ENCODE results near the gene UBASH3B. TPM values are rescaled to one million over a fixed set of nuclear protein-coding genes. Genes with fewer than 3 reads are reported as not detected.

UBASH3B gene
- total RNA-seq, 1 experiment from 2014 or later, result 8.0 TPM

- H2AFZ ChIP-seq (ENCODE audit: low read length), result no peak overlapping the region
Observed at GRCh38 chr11:122632181-122632824, 23.2 kb upstream of the UBASH3B start.

More at GRCh38 chr11:122632181-122632824, 23.2 kb upstream of the UBASH3B start:
- Histone ChIP-seq H2BK120ac (ENCODE audit: low read depth, low read length, poor library complexity, severe bottlenecking) (no peak overlapping the region), H3K23ac (ENCODE audit: insufficient read length, low read depth, low read length) (no peak overlapping the region), H4K91ac (ENCODE audit: insufficient read length, low read depth, low read length) (no peak overlapping the region), H3K9me3 (ENCODE audit: control insufficient read depth, low read depth, low read length) (no peaks in the 10 kb centered on the region), H3K56ac (ENCODE audit: insufficient read length, low read depth, low read length) (no peak overlapping the region), H3T11ph (ENCODE audit: low read length) (no peak overlapping the region), H2BK20ac (ENCODE audit: low read depth, low read length, poor library complexity, severe bottlenecking) (no peak overlapping the region), H2BK12ac (ENCODE audit: insufficient read length, low read depth, low read length) (no peak overlapping the region), H3K27ac (ENCODE audit: insufficient read length, low read depth, low read length) (no peak overlapping the region), H4K20me1 (ENCODE audit: control insufficient read depth, insufficient read depth, insufficient read length) (no peaks in the 10 kb centered on the region), H3K79me1 (ENCODE audit: insufficient read depth, low read depth, low read length, poor library complexity, severe bottlenecking) (no peaks in the 10 kb centered on the region), H3K4me1 (ENCODE audit: insufficient read depth, low read length) (no peaks in the 10 kb centered on the region), H3K27me3 (ENCODE audit: insufficient read depth, low read length) (no peaks in the 10 kb centered on the region), H2BK5ac (ENCODE audit: insufficient read length, low read length) (no peak overlapping the region), H4K5ac (ENCODE audit: insufficient read length, low read depth, low read length) (no peak overlapping the region), H3K23me2 (ENCODE audit: insufficient read length, low read depth, low read length, poor library complexity, severe bottlenecking) (no peaks in the 10 kb centered on the region), H3K4me2 (ENCODE audit: insufficient read depth, insufficient read length, low read length) (no peak overlapping the region), H3K4ac (ENCODE audit: low read depth, low read length) (no peak overlapping the region), H3K9ac (ENCODE audit: extremely low read depth, insufficient read length, low read length) (no peak overlapping the region), H2BK15ac (ENCODE audit: low read depth, low read length) (no peak overlapping the region), H2AK5ac (ENCODE audit: insufficient read length, low read length) (no peak overlapping the region), H3K14ac (ENCODE audit: insufficient read depth, low read length) (no peak overlapping the region), H4K8ac (replicated peaks; ENCODE audit: insufficient read length, low read depth, low read length) (no peak overlapping the region), H3K18ac (ENCODE audit: insufficient read length, low read depth, low read length) (no peak overlapping the region), H3K79me2 (ENCODE audit: insufficient read depth, low read length) (no peaks in the 10 kb centered on the region)
- peaks cover 2 to 10% of the 10 kb centered on the region in 2 experiments for H3K4me1 Mint-ChIP-seq
- H3K27ac Mint-ChIP-seq, result peak overlapping the region in 1 of 3 experiments; percentile 26; a peak in 1 of 7 replicates
- H3K27me3 Mint-ChIP-seq (ENCODE audit: low read depth), result no peaks in the 10 kb centered on the region
- H3K36me3 Mint-ChIP-seq (ENCODE audit: insufficient read depth in 1 of 3, low read depth in 3 of 3), result no peaks in the 10 kb centered on the region
- no peak for DNase-seq
- H3K4me3 Mint-ChIP-seq, result no peak overlapping the region
- TF ChIP-seq, protein P1, sequence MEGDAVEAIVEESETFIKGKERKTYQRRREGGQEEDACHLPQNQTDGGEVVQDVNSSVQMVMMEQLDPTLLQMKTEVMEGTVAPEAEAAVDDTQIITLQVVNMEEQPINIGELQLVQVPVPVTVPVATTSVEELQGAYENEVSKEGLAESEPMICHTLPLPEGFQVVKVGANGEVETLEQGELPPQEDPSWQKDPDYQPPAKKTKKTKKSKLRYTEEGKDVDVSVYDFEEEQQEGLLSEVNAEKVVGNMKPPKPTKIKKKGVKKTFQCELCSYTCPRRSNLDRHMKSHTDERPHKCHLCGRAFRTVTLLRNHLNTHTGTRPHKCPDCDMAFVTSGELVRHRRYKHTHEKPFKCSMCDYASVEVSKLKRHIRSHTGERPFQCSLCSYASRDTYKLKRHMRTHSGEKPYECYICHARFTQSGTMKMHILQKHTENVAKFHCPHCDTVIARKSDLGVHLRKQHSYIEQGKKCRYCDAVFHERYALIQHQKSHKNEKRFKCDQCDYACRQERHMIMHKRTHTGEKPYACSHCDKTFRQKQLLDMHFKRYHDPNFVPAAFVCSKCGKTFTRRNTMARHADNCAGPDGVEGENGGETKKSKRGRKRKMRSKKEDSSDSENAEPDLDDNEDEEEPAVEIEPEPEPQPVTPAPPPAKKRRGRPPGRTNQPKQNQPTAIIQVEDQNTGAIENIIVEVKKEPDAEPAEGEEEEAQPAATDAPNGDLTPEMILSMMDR (conservative IDR thresholded peaks at IDR 0.05), result no peak
- no CpG with 5 or more reads among the region's 11 CpGs for WGBS (ENCODE audit: extremely low coverage, insufficient read length, low lambda C conversion rate)
- H3K9me3 Mint-ChIP-seq, result no peaks in the 10 kb centered on the region
